Left renal pelvis (tissue), 4 donors: ENCODE measurements around the gene PPIG. TPM values are rescaled to one million over a fixed set of nuclear protein-coding genes. Genes with fewer than 3 reads are reported as not detected.
"Not testable (repeated sequence)": the region's sequence is repeated elsewhere in the genome, so short reads cannot be mapped to it uniquely, and the experiment has no call there.

ENCODE experiments used
- DNase-seq, 4 donors: peaks; one replicate each; pipeline ENCODE4 v3.0.0-alpha.2; 2013; ENCODE audit warnings: low read depth in 4 of 4, low spot score in 3 of 4
- polyA plus RNA-seq, 4 donors: library from polyadenylated mRNA; unstranded; fragments of 120-200 nt; gene quantifications; one replicate each; pipeline ENCODE4 v1.2.1, GENCODE V29; 2013; ENCODE audit not compliant: insufficient read length in 4 of 4

The PPIG gene
- polyA plus RNA-seq, 4 donors, result 71.3 to 108 (median 92.1) TPM

- no peak for DNase-seq
Measured at GRCh38 chr2:169585673-169586072, 1.5 kb downstream of the PPIG start.

- DNase-seq, result no peak
Measured at GRCh38 chr2:169590804-169591203, 6.7 kb downstream of the PPIG start.

GRCh38 chr2:169596546-169596945 lies 12.4 kb downstream of the PPIG start:
- not testable (repeated sequence) for DNase-seq

GRCh38 chr2:169598982-169599381 lies 14.8 kb downstream of the PPIG start:
- DNase-seq, result no peak

GRCh38 chr2:169599568-169599967 lies 15.4 kb downstream of the PPIG start:
- DNase-seq, result no peak

- no peak for DNase-seq
Measured at GRCh38 chr2:169609264-169609663, 25.1 kb downstream of the PPIG start.

GRCh38 chr2:169613876-169614275 lies 29.7 kb downstream of the PPIG start:
- DNase-seq, result no peak

- DNase-seq, result not testable (repeated sequence)
Measured at GRCh38 chr2:169615982-169616381, 31.8 kb downstream of the PPIG start.

GRCh38 chr2:169619946-169620345 lies 35.8 kb downstream of the PPIG start:
- no peak for DNase-seq

- DNase-seq, result no peak
Measured at GRCh38 chr2:169620509-169620908, 36.4 kb downstream of the PPIG start.

GRCh38 chr2:169623235-169623634 lies 39.1 kb downstream of the PPIG start:
- no peak for DNase-seq

- no peak for DNase-seq
Measured at GRCh38 chr2:169625781-169626180, 41.6 kb downstream of the PPIG start.

GRCh38 chr2:169636440-169637097 lies 52.4 kb downstream of the PPIG start:
- no peak for DNase-seq

- no peak for DNase-seq
Measured at GRCh38 chr2:169637620-169638019, 53.5 kb downstream of the PPIG start.

GRCh38 chr2:169640104-169640503 lies 56.0 kb downstream of the PPIG start:
- DNase-seq, result no peak

- DNase-seq, result no peak
Measured at GRCh38 chr2:169641464-169641863, 57.3 kb downstream of the PPIG start.

- DNase-seq, result no peak
Measured at GRCh38 chr2:169644173-169644572, 60.0 kb downstream of the PPIG start.

GRCh38 chr2:169647496-169647895 lies 63.3 kb downstream of the PPIG start:
- no peak for DNase-seq

- no peak for DNase-seq
Measured at GRCh38 chr2:169649278-169649677, 65.1 kb downstream of the PPIG start.

GRCh38 chr2:169653636-169654035 lies 69.5 kb downstream of the PPIG start:
- no peak for DNase-seq

- DNase-seq, result no peak
Measured at GRCh38 chr2:169656164-169656563, 72.0 kb downstream of the PPIG start.

GRCh38 chr2:169658877-169659276 lies 74.7 kb downstream of the PPIG start:
- no peak for DNase-seq

GRCh38 chr2:169659320-169659719 lies 75.2 kb downstream of the PPIG start:
- no peak for DNase-seq
